SU-DHL-6 (cell line): ENCODE data around the gene COL16A1.

ENCODE experiments used
- H2AFZ ChIP-seq: fragments of 200-600 bp; sonication (generic); 2 replicates; pipeline ENCODE4 v1.6.1; 2014; ENCODE audit warnings: low read depth, mild to moderate bottlenecking, moderate library complexity, mixed read lengths, antibody characterized with exemption, low read length; ENCODE audit not compliant: severe bottlenecking
- H3F3A ChIP-seq: fragments of 200-600 bp; shearing (Covaris generic); 2 replicates; pipeline ENCODE4 v1.6.0; 2016; ENCODE audit warnings: antibody characterized with exemption, mild to moderate bottlenecking; ENCODE audit not compliant: insufficient read depth
- H3K27ac ChIP-seq: fragments of 200-600 bp; sonication (generic); 2 replicates; pipeline ENCODE4 v1.5.1; 2016; ENCODE audit warnings: low read depth, mild to moderate bottlenecking, low read length, moderate library complexity, mixed read lengths
- H3K27me3 ChIP-seq: fragments of 200-600 bp; sonication (generic), shearing (Covaris generic); 2 replicates; pipeline ENCODE4 v1.6.0; 2014; ENCODE audit warnings: mild to moderate bottlenecking, low read length
- H3K36me3 ChIP-seq: fragments of 200-600 bp; sonication (generic); 2 replicates; pipeline ENCODE4 v1.6.1; 2014; ENCODE audit warnings: mild to moderate bottlenecking, low read length, mixed read lengths
- H3K4me2 ChIP-seq: fragments of 300-600, 200-600 bp; shearing (Covaris generic), sonication (generic); 2 replicates; pipeline ENCODE4 v1.6.0; 2014; ENCODE audit warnings: low read length, low read depth, mild to moderate bottlenecking; ENCODE audit not compliant: poor library complexity, severe bottlenecking
- H3K4me3 ChIP-seq: fragments of 200-600 bp; sonication (generic); 2 replicates; pipeline ENCODE4 v1.5.1; 2014; ENCODE audit warnings: antibody characterized with exemption, low read length, mild to moderate bottlenecking, mixed read lengths; ENCODE audit not compliant: insufficient read depth, poor library complexity, severe bottlenecking
- H3K79me2 ChIP-seq: fragments of 200-600 bp; sonication (generic); 2 replicates; pipeline ENCODE4 v1.6.1; 2014; ENCODE audit warnings: mild to moderate bottlenecking, low read length, moderate library complexity; ENCODE audit not compliant: insufficient read depth
- H3K9ac ChIP-seq: fragments of 200-600 bp; sonication (generic); 2 replicates; pipeline ENCODE4 v1.7.0; 2014; ENCODE audit warnings: mild to moderate bottlenecking, low read length
- H3K9me2 ChIP-seq: fragments of 200-600 bp; sonication (generic); replicated peaks from 2 replicates; pipeline ENCODE4 v1.6.1; 2014; ENCODE audit warnings: low read length; ENCODE audit not compliant: insufficient read depth
- H3K9me3 ChIP-seq: fragments of 200-600 bp; sonication (generic); 2 replicates; pipeline ENCODE4 v1.6.1; 2014; ENCODE audit warnings: low read length, mixed read lengths; ENCODE audit not compliant: insufficient read depth
- H4K20me1 ChIP-seq: fragments of 200-600 bp; sonication (generic); 2 replicates; pipeline ENCODE4 v1.6.1; 2014; ENCODE audit warnings: low read depth, mild to moderate bottlenecking, antibody characterized with exemption, low read length, moderate library complexity, mixed read lengths
- CTCF ChIP-seq: fragments of 200-600 bp; sonication (generic); IDR thresholded peaks from one replicate; pipeline ENCODE4 v1.5.1; 2017; ENCODE audit warnings: antibody characterized with exemption, mild to moderate bottlenecking, low read length, moderate library complexity; ENCODE audit not compliant: insufficient read depth, poor library complexity, severe bottlenecking
- EZH2phosphoT487 ChIP-seq: fragments of 200-600 bp; sonication (generic), shearing (Covaris generic); conservative IDR thresholded peaks from 2 replicates; pipeline ENCODE4 v1.6.1; 2018; ENCODE audit warnings: mild to moderate bottlenecking, antibody characterized with exemption, low read length, moderate library complexity, mixed read lengths

The COL16A1 gene

GRCh38 chr1:31703431-31704270, at the start of gene COL16A1:
TSS of gene COL16A1 (minus strand) at chr1:31704017. CDS start at chr1:31702193, 1,824 bp downstream.
- H3K4me2 ChIP-seq: no peak within 1 kb of the TSS
- H3K79me2 ChIP-seq: no peaks in the 10 kb centered on the region
- H3K27me3 ChIP-seq: no peaks in the 10 kb centered on the region
- H3K27ac ChIP-seq: no peak within 1 kb of the TSS
- no peaks in the 10 kb centered on the region for H4K20me1 ChIP-seq
- H3F3A ChIP-seq: no peaks in the 10 kb centered on the region
- H2AFZ ChIP-seq: no peak within 1 kb of the TSS
- no peaks in the 10 kb centered on the region for H3K9me2 ChIP-seq
- H3K4me3 ChIP-seq: no peak within 1 kb of the TSS
- H3K9ac ChIP-seq: no peak within 1 kb of the TSS
- TF ChIP-seq EZH2phosphoT487 (no peak), CTCF (no peak)
- no peaks in the 10 kb centered on the region for H3K9me3 ChIP-seq
- no peaks in the 10 kb centered on the region for H3K36me3 ChIP-seq

DNA sequence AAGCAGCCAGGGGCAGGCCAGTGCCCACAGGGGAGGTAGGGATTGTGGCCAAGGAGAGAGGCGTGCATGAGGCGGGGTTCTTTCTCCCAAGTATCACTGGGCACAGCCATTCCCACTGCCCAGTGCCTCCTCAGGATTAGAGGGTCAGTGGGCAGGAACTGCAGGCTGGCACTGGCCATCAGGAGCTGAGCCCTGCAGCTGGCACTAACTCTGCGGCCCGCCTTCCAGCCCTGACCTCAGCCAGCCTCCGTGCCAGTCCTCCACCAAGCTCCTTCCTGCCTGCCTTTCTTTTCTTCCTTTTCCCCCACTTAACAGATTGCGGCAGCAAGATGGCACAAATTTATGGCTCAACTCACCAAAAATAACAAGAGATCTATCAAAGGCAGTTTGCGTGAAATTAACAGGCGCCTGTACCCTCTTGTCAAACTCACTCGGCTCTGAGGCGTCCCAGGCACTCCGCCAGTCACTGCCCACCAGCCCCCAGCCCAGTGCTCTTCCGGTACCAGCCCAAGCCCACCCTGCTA, 49.2 kb upstream of the COL16A1 start:
- no peaks in the 10 kb centered on the region for H3F3A ChIP-seq

DNA sequence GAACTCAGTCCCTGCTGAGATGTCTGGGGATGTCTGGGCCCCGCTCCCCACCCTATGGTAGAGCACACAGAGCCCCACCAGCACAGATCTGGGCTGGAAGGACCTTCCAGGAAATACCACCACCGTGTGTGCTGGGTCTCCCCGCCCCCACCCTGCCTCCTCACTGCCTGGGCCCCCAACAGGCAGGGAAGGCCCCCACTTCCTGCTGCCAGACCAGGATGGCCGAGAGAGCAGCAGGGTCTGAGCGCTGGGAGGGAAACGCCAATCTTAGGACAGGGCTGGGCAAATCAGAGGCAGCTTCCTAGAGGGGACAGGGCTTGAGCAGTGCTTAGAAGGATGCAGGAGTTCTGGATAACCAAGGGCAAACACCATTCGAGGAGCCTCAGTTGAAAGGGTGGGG, 48.4 kb upstream of the COL16A1 start:
- no peaks in the 10 kb centered on the region for H3K27me3 ChIP-seq
- H4K20me1 ChIP-seq: peaks cover 5% of the 10 kb centered on the region; the same call in 1 of the 2 replicates
- H3K9me2 ChIP-seq: no peaks in the 10 kb centered on the region
- H3K27ac ChIP-seq: no peak overlapping the region
- no peaks in the 10 kb centered on the region for H3F3A ChIP-seq
- no peak overlapping the region for H3K9ac ChIP-seq
- TF ChIP-seq CTCF: no peak
- TF ChIP-seq EZH2phosphoT487: no peak
- no peaks in the 10 kb centered on the region for H3K36me3 ChIP-seq
- no peak overlapping the region for H3K4me2 ChIP-seq
- no peaks in the 10 kb centered on the region for H3K9me3 ChIP-seq
- H2AFZ ChIP-seq: no peak overlapping the region
- no peak overlapping the region for H3K4me3 ChIP-seq
- H3K79me2 ChIP-seq: no peaks in the 10 kb centered on the region

More for the DNA sequence above, 49.2 kb upstream of the COL16A1 start:
- H2AFZ ChIP-seq: no peak overlapping the region
- H3K9ac ChIP-seq: no peak overlapping the region
- H3K4me3 ChIP-seq: no peak overlapping the region
- H3K4me2 ChIP-seq: no peak overlapping the region
- TF ChIP-seq CTCF (no peak), EZH2phosphoT487 (no peak)
- no peaks in the 10 kb centered on the region for H3K9me3 ChIP-seq
- H3K9me2 ChIP-seq: no peaks in the 10 kb centered on the region
- no peak overlapping the region for H3K27ac ChIP-seq
- H4K20me1 ChIP-seq: peaks cover 5% of the 10 kb centered on the region; the same call in 1 of the 2 replicates
- no peaks in the 10 kb centered on the region for H3K27me3 ChIP-seq
- H3K79me2 ChIP-seq: no peaks in the 10 kb centered on the region
- no peaks in the 10 kb centered on the region for H3K36me3 ChIP-seq
